ENCODE data around the gene ALLC.

DNA sequence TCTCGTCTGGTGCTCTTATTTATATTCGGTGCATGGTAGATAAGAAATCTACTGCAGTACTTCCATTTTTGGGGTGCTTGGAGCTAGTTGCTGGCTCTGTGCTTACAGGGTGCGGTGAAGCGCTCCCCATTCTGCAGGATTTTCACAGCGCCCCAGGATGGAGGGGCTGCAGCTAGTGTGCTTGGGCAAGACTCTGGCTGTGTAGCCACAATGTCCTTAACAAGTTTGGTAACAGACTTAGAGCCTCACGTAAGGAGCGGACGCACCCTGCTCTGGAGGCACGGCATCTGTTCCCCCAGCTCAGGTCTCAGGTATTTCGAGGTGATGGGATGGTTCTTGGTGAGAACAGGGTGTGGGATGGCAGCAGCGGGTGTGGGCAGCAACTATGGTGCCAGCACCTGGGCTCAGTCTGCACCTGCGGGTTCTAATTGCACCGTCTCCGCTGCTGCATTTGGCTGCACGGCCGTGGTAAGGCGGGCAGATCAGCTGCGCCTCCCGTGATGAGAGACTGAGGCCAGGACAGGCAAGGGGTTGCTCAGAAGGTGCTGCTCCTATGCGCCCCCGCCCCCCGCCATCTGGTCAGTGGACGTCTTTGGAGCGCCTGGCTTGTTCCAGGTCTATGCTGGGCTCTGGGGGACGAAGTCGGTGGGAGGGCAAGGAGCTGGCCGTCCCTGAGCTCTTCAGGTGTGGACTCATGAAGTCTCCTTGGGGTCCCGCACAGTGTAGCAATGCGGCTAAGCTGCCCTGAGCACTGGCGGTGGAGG is 20.1 kb upstream of the ALLC start:
- TF ChIP-seq POLR2A (IDR thresholded peaks at IDR 0.05): no peak
- no peak for TF ChIP-seq POLR2AphosphoS5 (IDR thresholded peaks at IDR 0.05)
- TF ChIP-seq, protein P1, sequence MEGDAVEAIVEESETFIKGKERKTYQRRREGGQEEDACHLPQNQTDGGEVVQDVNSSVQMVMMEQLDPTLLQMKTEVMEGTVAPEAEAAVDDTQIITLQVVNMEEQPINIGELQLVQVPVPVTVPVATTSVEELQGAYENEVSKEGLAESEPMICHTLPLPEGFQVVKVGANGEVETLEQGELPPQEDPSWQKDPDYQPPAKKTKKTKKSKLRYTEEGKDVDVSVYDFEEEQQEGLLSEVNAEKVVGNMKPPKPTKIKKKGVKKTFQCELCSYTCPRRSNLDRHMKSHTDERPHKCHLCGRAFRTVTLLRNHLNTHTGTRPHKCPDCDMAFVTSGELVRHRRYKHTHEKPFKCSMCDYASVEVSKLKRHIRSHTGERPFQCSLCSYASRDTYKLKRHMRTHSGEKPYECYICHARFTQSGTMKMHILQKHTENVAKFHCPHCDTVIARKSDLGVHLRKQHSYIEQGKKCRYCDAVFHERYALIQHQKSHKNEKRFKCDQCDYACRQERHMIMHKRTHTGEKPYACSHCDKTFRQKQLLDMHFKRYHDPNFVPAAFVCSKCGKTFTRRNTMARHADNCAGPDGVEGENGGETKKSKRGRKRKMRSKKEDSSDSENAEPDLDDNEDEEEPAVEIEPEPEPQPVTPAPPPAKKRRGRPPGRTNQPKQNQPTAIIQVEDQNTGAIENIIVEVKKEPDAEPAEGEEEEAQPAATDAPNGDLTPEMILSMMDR (IDR thresholded peaks at IDR 0.05): no peak
- no peak for TF ChIP-seq EP300 (IDR thresholded peaks at IDR 0.05)
